Gastrocnemius medialis (tissue), 4 donors: ENCODE results near the gene BNC1.

Source experiments
- CTCF ChIP-seq, 5 experiments: fragments of 450-650 bp in 3 of 5; fragments of 200-600 bp in 2 of 5; sonication (generic) in 2 of 5; IDR thresholded peaks in 4 of 5; conservative IDR thresholded peaks in 1 of 5; 1 replicate in 4 of 5; 2 replicates in 1 of 5; pipeline ENCODE4 v1.5.1; 2016 to 2019; ENCODE audit warnings: antibody characterized with exemption in 5 of 5, mild to moderate bottlenecking in 3 of 5, moderate library complexity in 3 of 5
- POLR2A ChIP-seq, 2 donors: fragments of 450-650 bp; IDR thresholded peaks; one replicate each; pipeline ENCODE4 v1.6.1; 2017; ENCODE audit warnings: antibody characterized with exemption in 2 of 2, mild to moderate bottlenecking in 2 of 2, moderate library complexity in 2 of 2

- no peak for TF ChIP-seq CTCF (IDR thresholded peaks at IDR 0.05 in 4 of 5, conservative IDR thresholded peaks at IDR 0.05 in 1 of 5)
- no peak for TF ChIP-seq POLR2A (IDR thresholded peaks at IDR 0.05)
Measured at GRCh38 chr15:83289160-83289559, 4.7 kb upstream of the BNC1 start.
